GM18907 (cell line): ENCODE measurements around the gene STAT3.
A peak's percentile ranks its signal among the peaks of the same experiment; 100 is the strongest.
"Not testable (repeated sequence)": the region's sequence is repeated elsewhere in the genome, so short reads cannot be mapped to it uniquely, and the experiment has no call there.

Experiments
- ATAC-seq: cut with Tn5 transposase; IDR thresholded peaks from one replicate; pipeline ENCODE4 v1.9.1; 2021; ENCODE audit warnings: mild to moderate bottlenecking, moderate library complexity; ENCODE audit not compliant: unreplicated experiment

STAT3 gene

GRCh38 chr17:42409523-42410318 is 21.5 kb upstream of the STAT3 start:
- no peak for ATAC-seq

DNA sequence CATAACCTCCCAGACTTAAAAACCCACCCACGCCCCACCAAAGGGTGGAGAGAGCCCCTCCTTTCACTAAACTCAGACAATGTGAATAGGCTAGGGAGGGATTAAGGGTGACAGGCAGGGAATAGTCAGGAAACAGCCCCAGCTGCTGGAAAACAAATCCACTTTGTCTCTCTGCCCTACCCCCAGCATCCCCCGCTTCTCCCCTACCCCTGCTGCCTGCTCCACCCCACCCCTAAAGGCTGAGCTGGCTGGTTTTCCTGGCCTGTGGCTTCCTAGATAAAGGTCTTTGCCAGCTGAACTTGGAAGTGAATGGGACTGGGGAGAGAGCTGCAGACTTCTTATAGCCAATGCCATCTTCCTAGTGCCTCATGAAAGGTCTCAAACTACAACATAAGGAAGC is 19.8 kb upstream of the STAT3 start:
- no peak for ATAC-seq

DNA sequence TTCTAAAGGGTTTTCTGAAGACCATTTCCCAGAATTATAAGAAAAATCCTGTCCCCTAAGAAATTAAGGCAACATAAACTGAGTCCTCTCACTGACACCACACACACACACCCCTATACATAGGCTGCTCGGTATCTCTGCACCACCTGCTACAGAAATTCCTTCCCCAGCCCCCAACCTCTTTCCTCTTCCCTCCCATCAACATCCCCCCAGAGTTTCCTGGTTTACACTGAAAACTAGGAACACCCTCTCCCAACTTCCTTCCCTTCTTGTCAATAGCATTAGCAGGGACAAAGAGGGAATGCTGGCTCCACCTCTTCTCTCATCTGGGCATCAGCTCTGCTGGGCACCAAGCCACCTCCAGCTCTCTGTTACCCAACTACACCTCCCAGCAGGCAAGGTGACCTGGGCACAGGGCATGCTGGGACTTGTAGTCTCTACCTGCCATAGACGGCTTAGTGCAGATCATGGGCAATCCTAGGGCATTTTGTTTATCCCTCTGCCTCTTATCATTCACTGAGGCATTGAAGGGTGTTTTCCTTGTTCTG is 19.1 kb upstream of the STAT3 start:
- ATAC-seq, result no peak

DNA sequence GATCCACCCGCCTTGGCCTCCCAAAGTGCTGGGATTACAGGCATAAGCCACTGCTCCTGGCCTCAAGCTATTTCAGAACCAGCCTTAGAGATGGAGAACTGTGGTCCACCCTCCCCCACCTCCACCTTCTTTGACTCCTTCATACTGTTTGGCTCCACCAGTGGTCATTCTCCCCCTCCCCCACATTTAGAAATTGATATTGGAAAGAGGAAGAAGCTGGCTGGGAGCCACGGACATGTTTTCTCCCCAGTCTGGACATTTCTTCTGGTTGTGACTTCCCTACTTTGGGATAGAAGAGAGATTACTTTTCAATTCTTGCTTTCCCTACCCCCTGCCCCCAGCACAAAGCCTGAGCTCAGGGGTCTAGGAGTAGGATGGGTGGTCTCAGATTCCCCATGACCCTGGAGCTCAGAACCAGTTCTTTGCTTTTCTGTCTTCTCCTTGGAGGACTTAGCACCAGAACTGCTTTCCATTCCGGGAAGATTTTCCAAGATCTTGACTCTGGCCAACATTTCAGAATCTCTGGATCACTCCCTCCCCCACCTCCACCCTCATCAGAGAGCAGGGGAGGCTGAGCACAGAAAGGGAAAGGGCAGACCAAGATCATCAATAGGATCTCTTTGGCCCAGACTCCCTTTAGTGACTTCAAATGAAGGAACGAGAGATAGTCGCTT is 18.5 kb upstream of the STAT3 start:
- no peak for ATAC-seq

DNA sequence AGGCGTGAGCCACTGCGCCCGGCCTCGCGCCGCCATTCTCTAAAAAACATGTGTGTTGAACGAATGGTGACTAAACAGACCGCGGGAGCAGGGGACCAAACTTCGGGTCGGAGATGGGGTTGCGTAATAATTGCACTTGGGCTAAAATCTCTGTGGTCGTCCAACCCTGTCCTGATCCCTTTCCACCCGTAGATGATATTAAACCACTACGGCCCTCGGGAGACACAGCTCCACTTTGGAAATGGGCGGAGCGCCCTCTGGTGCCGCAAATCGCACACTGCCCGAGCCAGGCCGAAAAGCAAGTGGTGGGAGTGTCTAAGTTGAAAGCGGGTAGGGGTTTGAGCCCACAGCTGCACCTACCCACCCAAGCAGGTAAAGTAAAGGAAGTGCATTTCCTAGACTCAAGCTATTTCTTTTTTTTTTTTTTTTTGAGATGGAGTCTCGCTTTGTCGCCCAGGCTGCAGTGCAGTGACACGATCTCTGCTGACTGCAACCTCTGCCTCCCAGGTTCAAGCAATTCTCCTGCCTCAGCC is 17.8 kb upstream of the STAT3 start:
- ATAC-seq, result no peak

- ATAC-seq, result no peak
Measured at GRCh38 chr17:42405076-42405475, 16.8 kb upstream of the STAT3 start.

GRCh38 chr17:42404326-42405055 is 16.2 kb upstream of the STAT3 start:
- no peak for ATAC-seq

DNA sequence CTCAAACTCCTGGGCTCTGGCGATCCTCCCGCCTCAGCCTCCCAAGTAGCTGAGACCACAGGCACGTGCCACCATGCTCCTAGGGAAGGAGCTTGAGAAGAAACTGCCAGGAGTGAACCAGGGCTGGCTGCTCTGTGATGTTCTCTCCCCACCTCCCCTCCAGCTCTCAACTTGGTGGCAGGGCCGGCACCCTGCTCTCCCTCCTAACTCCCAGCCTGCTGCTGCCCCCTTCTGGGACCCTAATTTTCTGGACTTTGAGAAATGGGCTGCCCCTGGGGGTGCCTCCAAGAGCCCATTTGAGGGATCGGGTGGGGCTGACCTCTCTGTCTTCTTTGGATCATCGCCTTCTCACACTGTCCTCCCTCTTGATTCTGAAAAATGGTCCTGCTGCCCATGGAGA is 14.9 kb upstream of the STAT3 start:
- ATAC-seq, result no peak

DNA sequence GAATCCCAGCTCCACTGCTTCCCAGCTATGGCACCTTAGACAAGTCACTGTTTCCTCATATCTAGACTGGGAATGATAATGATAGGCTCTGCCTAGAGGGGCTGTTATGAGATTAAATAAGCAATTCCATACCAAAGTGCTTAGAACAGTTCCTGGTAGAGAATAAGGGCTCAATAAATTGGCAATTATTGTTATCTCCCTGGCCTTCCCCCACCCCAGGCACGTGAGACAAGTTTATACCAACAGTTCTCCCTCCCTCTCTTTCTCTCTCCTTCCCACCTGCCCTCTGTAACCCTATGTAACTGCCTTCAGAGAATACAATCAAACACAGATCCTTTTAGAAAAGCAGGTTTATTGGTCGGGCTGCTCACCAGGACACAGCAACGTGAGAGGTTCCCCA is 13.9 kb upstream of the STAT3 start:
- ATAC-seq, result no peak

GRCh38 chr17:42400844-42401375 is 12.7 kb upstream of the STAT3 start:
- not testable (repeated sequence) for ATAC-seq

DNA sequence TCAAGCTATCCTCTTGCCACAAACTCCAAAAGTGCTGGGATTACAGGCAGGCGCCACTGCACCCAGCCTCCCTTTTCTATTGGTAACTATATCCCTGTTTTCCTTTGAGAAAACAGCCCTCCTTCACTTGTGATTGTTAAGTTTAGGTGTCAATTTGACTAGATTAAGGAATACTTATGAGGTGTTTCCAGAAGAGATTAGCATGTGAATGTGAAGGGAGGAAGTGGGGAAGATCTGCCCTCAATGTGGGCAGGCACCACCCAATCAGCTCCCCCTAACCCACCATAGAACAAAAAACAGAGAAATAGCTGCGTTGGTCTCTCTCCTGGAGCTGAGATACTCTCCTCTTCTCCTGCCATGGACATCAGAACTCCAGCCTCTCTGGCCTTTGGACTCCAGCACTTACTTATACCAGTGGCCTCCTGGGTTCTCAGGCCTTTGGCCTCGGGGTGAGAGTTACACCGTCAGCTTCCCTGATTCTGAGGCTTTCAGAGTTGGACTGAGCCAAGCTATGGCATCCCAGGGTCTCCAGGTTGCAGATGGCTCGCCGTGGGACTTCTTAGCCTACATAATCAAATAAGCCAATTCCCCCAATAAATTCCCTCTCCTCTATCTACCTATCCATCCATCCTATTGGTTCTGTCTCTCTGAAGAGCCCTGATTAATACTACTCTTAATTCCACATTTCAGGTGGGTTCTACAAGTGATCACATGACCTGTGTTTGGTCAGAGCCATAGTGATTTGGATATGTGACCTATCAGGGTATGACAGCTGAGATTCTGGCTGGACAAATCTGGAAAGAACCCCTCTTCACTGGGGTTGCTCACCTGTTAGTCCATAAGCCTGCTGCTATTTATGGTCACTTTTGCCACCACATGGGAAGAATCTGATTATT is 12.0 kb upstream of the STAT3 start:
- no peak for ATAC-seq

GRCh38 chr17:42399121-42399520 is 10.9 kb upstream of the STAT3 start:
- ATAC-seq, result no peak

GRCh38 chr17:42395601-42396000 is 7.4 kb upstream of the STAT3 start:
- not testable (repeated sequence) for ATAC-seq

GRCh38 chr17:42394838-42395237 is 6.6 kb upstream of the STAT3 start:
- no peak for ATAC-seq

DNA sequence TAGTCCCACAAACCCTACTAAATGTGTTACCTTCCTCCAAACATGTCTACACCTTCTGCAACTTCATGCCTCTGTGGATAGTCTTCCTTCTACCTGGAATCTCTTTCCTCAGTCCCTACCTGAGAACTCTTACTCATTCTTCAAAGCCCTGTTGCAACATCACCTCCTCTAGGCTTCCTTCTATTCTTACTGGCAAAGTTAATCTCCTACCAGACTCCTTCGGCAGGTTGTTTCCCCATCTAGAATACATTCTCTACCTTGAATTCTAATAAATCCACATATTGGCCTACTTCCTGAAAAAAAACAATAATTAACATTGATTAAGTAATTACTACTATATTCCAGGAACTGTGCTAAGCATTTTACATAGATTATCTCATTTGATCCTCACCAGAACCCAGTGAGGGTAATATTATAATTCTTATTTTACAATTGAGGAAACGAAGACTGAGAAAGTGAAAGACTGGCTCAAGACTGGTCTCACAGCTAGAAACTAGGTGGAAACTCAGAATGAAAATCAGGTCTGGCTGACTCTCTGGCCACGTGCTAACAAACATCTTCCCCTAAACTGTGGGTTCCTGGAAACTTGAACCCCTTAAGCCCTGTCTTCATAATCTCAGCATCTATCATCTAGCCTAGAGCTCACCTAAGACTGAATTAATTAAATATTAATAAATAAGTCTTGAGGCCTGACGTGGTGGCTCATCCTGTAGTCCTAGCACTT is 4.6 kb upstream of the STAT3 start:
- ATAC-seq, result no peak

DNA sequence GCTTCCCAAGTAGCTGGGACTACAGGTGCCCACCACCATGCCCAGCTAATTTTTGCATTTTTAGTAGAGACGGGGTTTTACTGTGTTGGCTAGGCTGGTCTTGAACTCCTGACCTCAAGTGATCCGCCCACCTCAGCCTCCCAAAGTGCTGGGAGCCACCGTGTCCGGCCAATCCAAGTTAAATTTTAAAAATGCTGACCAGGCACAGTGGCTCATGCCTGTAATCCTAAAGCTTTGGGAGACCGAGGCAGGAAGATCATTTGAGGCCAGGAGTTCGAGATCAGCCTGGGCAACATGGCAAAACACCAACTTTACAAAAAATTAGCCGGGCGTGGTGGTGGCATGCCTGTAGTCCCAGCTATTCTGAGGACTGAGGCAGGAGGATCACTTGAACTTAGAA is 3.2 kb upstream of the STAT3 start:
- not testable (repeated sequence) for ATAC-seq

- ATAC-seq, result no peak
Measured at GRCh38 chr17:42389899-42390298, 1.7 kb upstream of the STAT3 start.

GRCh38 chr17:42389135-42389417 is 834 bp upstream of the STAT3 start:
- ATAC-seq, result peak; percentile 17

DNA sequence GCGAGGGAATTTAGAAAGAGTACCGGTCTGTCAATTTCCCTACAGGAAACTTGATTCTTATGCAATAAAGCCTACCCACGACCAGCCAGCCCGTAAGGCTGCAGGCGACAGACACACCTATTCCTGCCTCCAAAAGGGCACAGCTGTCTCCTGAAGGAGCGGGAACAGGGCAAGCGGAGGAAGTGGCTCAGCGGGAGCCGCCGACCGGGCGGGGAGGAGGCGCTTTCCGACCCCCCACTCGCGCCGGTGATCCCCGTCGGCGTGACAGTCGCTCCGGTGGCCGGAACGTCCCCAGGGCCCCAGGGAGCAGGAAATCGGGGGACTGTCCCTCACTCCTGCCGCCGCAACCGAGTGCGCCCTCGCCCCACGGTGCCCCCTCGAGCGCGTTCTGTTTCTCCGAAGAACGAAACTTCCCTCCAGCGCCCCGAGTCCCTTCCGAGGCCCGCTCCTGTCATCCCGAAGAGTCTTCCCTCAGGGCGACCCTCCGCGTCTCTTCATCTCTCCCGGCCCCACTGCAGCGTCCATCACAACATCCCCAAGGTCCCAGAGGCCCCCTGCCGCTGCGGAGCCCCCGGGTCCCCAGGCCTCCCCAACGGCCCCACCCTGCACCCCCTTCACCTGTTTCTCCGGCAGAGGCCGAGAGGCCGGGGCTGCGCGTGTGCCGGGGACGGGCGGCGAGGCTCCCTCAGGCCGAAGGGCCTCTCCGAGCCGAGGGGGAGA is 421 bp downstream of the STAT3 start:
- ATAC-seq, result peak; percentile 23
